LoVo (cell line): ENCODE measurements around the gene DDX49.
"Not testable (repeated sequence)": the region's sequence is repeated elsewhere in the genome, so short reads cannot be mapped to it uniquely, and the experiment has no call there.

ENCODE experiments used
- DNase-seq: peaks from one replicate; pipeline ENCODE4 v3.0.0-alpha.2; 2016; ENCODE audit warnings: low spot score

DDX49 gene

GRCh38 chr19:18895824-18896341, 23.6 kb upstream of the DDX49 start, which contains the start of gene CERS1:
Gene CERS1, minus strand, starts transcription at chr19:18896158. Its CDS starts 86 bp downstream, at chr19:18896072.
- DNase-seq, result no peak

- DNase-seq, result no peak
Observed at GRCh38 chr19:18896421-18896841, 23.1 kb upstream of the DDX49 start.

- DNase-seq, result no peak
Observed at GRCh38 chr19:18897094-18898029, 22.2 kb upstream of the DDX49 start.

DNA sequence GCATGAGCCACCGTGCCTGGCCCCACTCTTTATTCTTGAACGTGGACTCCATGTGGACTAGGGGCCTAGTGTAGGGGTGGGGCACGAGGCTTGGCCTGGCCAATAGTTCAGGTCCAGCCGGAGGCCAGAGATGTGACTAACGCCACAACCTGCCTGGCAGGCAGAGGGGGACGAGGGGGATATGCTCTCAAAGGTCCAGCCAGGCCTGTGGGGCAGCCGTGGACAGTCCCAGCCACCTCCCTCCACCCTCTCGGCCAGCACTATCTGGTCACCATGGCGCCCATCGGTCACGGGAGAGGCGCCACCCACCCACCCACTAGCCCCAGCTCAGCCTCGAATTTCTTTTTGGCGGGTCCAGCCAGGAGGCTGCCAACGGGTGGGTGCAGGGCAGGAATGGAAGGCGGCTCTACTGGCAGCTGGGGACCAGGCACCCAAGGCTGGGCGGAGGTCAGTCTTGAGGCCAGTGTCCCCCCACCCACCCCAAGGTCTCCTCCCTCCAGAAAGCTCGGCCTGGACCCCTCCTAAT, 21.4 kb upstream of the DDX49 start:
- no peak for DNase-seq

DNA sequence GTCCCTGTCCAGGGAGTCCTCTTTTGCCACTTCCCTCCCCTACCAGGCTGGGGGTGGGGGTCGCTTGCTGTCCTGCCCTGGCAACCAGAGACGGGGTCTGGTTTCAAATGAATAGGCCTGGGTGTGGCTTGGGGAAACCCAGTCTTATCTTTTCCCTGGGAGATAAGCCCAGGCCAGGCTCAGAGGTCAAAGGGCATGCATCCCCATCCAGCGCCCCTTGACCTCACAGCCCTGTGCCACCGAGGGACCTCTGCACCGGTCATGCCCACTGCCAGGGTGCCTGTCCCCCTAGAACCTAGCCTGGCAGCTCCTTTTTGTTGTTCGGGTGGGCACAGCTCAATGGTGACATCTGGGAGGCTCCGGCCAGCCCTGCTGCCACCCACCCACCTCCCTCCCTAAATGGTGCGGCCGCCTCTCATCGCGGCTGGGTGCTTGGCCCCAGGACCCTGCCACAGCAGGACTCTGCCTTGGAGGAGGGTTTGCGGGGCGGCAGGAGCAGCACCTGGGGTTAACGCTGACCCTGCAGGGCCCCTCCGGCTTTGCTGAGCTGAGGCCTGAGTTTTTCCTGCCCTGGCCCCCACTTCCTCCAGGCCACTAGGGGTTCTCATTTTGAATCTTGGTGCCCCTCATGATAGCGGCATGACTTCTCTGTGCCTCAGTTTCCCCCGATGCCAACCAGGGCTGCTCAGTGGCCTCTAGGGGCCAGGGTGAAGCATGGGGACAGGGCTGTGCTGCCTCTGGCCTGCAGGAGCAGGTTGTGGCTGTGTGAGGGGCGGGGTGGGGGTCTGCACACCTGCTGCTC, 20.7 kb upstream of the DDX49 start:
- DNase-seq, result no peak

- no peak for DNase-seq
Observed at GRCh38 chr19:18899624-18900560, 19.6 kb upstream of the DDX49 start.

DNA sequence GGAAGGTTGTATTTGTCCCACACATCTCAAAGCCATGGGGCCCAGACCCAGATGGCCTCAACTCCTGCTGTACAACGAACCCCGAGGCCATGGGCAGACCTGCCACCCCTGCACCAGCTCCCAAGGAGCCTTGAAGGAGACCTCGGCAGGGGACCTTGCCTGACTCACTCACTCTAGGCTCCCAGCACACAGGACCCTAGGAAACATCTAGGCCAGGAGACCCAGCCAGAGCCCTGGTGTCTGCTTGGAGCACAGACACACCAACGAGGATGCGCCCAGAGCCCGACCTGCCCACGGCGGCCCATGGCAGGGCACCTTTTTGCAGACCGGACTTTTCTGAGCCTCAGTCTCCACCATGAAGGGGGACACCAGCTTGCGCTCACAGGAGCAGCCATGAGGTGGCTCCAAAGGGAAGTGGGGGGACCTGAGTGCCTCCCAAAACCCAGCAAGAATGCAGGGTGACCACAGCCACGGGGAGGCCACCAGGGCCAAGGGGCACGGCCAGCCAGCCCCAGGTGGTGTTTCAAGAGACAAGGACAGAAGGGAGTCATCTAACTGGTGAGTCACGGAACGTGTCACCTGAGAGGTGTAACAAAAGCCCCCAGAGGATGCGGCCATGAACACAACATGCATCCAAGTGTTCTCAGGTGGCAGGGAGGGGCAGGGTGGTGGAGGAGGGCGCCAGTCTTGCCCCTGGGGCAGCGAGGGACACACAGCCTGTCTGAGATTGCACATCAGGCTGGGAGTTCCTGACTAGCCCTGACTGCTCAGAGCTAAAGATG, 18.6 kb upstream of the DDX49 start:
- DNase-seq, result no peak

DNA sequence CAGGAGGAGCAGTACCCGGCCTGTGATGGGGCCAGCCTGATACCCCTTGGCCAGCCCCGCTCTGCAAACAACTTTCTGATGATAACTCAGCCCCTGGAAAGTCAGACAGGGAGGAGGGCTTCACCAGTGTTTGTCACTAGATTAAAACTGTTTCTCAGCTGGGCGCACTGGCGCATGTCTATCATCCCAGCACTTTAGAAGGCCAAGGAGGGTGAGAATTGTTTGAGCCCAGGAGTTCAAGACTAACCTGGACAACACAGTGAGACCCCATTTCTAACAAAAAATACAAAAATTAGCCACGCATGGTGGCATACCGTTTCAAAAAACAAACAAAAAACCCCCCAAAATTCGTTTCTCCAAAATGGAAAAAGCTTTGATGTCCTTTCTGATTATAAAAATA, 18.0 kb upstream of the DDX49 start:
- DNase-seq, result no peak

DNA sequence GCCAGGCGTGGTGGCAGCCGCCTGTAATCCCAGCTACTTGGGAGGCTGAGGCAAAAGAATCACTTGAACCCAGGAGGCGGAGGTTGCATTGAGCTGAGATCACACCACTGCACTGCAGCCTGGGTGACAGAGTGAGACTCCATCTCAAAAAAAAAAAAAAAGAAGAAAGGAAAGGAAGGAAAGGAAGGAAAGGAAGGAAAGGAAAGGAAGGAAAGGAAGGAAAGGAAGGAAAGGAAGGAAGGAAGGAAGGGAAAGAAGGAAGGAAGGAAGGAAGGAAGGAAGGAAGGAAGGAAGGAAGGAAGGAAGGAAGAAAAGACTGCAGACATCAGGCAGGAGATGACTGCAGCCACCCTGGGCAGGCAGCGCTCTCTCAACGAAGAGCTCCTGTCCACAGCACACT, 17.0 kb upstream of the DDX49 start:
- DNase-seq, result not testable (repeated sequence)

DNA sequence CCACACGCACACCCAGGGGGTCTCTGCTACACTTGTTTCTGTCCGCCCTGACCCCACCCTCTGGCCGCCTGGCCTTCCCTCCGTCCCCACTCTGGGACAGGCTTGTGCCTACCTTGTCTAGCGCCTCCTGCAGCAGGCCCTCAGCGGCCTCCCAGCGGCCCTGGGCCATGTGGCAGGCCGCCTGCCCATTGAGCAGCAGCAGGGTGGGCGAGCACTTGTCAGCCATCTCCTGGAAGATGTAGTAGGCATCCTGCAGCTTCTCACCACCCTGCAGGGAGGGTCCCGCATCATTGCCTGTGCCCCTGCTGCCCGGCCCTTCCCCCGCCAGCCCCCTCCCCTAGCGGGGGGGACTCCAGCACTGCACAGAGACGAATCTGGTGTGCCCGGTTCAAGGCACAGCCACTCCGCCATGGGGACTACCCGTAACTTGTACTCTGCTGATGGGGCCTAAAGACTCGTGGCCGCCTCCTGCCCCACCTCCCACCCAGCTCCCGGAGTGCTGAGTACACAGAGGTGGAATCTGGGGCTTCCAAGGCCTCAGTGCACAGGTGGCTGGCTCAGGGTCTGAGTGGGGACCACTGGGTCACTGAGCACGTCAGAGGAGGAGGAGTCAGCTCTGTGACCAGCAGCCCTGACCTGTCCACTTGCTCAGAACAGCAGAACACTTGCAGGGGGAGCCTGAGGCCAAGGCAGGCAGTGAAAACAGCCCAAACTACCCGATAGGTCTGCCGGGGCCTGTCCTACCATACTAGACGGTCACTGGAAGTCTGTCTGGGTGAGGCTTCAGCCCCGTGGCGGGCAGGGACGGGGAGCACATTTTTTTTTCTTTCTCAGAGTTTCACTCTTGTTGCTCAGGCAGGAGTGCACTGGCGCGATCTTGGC, 16.1 kb upstream of the DDX49 start:
- no peak for DNase-seq

- DNase-seq, result no peak
Observed at GRCh38 chr19:18904334-18905057, 15.0 kb upstream of the DDX49 start.

GRCh38 chr19:18905058-18905456, 14.5 kb upstream of the DDX49 start:
- no peak for DNase-seq

GRCh38 chr19:18905513-18906236, 13.8 kb upstream of the DDX49 start:
- no peak for DNase-seq

GRCh38 chr19:18906605-18907519, 12.7 kb upstream of the DDX49 start:
- no peak for DNase-seq

- no peak for DNase-seq
Observed at GRCh38 chr19:18908917-18909619, 10.4 kb upstream of the DDX49 start.

GRCh38 chr19:18910010-18910409, 9.5 kb upstream of the DDX49 start:
- no peak for DNase-seq
